Cardiac muscle cell (in vitro differentiated cells and primary cell): ENCODE data around the gene UFC1. TPM values are rescaled to one million over a fixed set of nuclear protein-coding genes. Genes with fewer than 3 reads are reported as not detected.

ENCODE experiments used
- DNase-seq, 2 donors: peaks; one replicate each; pipeline versions ENCODE4 v3.0.0 to v3.0.0-alpha.2; 2010 to 2017; ENCODE audit warnings: low read depth in 1 of 2, low spot score in 1 of 2
- H3K27ac ChIP-seq: fragments of 200-600 bp; sonication (generic); 2 replicates; pipeline ENCODE4 v1.5.1; 2016
- H3K27me3 ChIP-seq: fragments of 200-600 bp; sonication (generic); 2 replicates; pipeline ENCODE4 v1.6.0; 2016; ENCODE audit warnings: control low read depth
- H3K36me3 ChIP-seq: fragments of 200-600 bp; sonication (generic); 2 replicates; pipeline ENCODE4 v1.5.1; 2016; ENCODE audit warnings: control low read depth
- H3K4me1 ChIP-seq: fragments of 200-600 bp; sonication (generic); 2 replicates; pipeline ENCODE4 v1.8.1; 2017; ENCODE audit warnings: low read depth, mild to moderate bottlenecking, mixed run types
- H3K4me3 ChIP-seq: fragments of 200-600 bp; sonication (generic); 2 replicates; pipeline ENCODE4 v1.5.1; 2016; ENCODE audit warnings: mild to moderate bottlenecking
- H3K9me3 ChIP-seq: fragments of 200-600 bp; sonication (generic); 2 replicates; pipeline ENCODE4 v1.5.1; 2017; ENCODE audit warnings: low read depth, mild to moderate bottlenecking, control low read depth
- polyA plus RNA-seq: library from polyadenylated mRNA; unstranded; fragments of >200 nt; fragmentation: Nextera tagmentation; extraction: Ambion mirVana; gene quantifications from 2 replicates; pipeline ENCODE4 v1.2.1, GENCODE V29; 2016
- total RNA-seq: library from RNA; depleted of rRNA; stranded (reverse); fragments of >200 nt; gene quantifications from 2 replicates; pipeline ENCODE4 v1.2.3, GENCODE V29; 2016
- TF ChIP-seq, protein P1 (sequence below): IDR thresholded peaks from 2 replicates; pipeline ENCODE4 v1.5.1; 2012; ENCODE audit warnings: low read depth, mild to moderate bottlenecking, low read length

UFC1 gene
- total and polyA plus RNA-seq, 2 experiments from 2014 or later: 51.2 to 122 TPM

DNA sequence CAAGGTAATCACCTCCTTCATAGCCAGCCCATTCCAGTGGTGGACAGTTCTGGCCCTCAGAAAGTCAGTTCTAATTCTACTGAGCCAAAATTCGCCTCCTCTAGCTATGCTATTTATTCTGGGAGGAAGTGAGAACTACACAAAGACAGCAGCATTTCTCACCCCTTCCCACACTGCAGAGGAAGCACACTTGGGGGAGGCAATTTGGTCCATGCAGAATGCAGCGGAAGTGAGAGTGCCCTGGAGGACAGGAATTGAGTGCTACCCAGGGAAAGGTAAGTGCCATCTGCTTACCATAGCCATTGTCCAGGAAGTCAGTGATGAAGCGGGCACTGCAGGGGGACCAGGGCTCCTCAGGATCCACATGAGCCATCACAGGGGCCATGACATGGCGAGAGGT, 41.4 kb downstream of the UFC1 start:
- Histone ChIP-seq H3K9me3 (no peaks in the 10 kb centered on the region), H3K4me3 (no peak overlapping the region), H3K36me3 (no peaks in the 10 kb centered on the region), H3K4me1 (peaks cover 19% of the 10 kb centered on the region), H3K27ac (no peak overlapping the region), H3K27me3 (no peaks in the 10 kb centered on the region)
- no peak for DNase-seq
- TF ChIP-seq, protein P1, sequence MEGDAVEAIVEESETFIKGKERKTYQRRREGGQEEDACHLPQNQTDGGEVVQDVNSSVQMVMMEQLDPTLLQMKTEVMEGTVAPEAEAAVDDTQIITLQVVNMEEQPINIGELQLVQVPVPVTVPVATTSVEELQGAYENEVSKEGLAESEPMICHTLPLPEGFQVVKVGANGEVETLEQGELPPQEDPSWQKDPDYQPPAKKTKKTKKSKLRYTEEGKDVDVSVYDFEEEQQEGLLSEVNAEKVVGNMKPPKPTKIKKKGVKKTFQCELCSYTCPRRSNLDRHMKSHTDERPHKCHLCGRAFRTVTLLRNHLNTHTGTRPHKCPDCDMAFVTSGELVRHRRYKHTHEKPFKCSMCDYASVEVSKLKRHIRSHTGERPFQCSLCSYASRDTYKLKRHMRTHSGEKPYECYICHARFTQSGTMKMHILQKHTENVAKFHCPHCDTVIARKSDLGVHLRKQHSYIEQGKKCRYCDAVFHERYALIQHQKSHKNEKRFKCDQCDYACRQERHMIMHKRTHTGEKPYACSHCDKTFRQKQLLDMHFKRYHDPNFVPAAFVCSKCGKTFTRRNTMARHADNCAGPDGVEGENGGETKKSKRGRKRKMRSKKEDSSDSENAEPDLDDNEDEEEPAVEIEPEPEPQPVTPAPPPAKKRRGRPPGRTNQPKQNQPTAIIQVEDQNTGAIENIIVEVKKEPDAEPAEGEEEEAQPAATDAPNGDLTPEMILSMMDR: no peak

DNA sequence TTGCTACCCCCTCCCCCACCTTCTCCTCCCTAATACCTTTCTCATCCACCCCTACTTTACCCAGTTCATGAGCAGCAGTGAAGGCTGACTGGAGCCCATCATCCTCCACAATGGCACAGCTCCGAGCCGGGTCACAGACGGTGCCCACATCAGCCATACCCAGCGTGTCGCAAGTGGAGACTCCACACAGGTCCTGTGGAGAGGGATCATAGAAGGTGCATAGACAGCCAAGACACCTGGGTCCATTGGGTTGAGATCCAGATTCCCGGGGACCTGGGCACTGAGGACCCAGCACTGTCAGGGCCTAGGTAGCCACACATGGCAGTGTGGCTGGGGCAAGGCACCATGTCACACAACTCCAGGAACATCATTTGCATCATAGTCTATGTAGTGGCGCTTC, 42.3 kb downstream of the UFC1 start:
- H3K27me3 ChIP-seq: no peaks in the 10 kb centered on the region
- no peak overlapping the region for H3K27ac ChIP-seq
- no peak overlapping the region for H3K4me3 ChIP-seq
- no peaks in the 10 kb centered on the region for H3K36me3 ChIP-seq
- H3K9me3 ChIP-seq: no peaks in the 10 kb centered on the region
- H3K4me1 ChIP-seq: peaks cover 19% of the 10 kb centered on the region
- TF ChIP-seq, protein P1: no peak
- DNase-seq: no peak

DNA sequence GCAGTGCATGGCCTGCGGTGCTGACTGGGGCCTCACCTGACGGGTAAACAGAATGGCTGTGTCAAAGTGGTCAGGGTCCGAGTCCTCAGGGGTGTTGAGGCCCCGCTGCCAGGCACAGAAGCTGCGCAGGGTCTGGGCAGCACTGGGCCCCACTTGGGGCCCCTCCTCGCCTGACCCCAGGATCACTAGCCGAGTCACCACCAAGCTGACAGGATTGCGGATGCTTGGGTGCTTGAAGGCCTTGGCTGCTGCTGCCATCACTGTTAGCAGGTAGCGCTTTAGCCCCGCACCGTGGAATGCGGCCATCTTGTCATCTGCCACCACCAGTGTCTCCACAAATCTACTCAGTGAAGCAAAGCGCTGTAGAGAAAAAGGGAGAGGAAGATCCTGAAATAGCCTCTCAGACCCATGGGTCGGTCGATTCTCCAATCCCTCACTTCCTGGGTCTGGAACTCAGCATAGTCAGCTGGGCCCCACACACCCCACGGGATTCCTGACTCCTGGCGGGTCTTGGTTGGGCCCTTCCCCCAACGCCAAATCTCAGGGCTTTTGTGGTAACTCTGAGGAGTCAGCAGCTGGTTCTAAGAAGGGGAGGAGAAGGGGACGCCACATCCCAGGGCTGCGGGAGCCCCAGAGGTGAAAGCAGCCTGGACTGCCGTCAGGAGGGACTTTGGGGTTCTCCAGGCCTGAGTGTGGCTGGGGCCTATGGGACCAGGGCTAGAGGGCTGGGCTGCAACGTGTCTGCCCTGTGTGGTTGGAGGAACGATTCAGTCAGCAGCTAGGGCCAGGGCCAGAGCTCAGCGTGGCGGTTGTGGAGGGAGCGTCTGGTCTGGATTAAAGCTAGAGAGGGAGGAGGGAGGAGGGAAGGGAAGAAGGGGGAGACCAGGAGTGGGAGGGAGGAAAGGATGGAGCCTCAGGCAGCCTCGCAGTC, 43.0 kb downstream of the UFC1 start:
- TF ChIP-seq, protein P1: no peak
- Histone ChIP-seq H3K36me3 (no peaks in the 10 kb centered on the region), H3K9me3 (no peaks in the 10 kb centered on the region), H3K27me3 (no peaks in the 10 kb centered on the region), H3K4me1 (peaks cover 19% of the 10 kb centered on the region), H3K27ac (no peak overlapping the region), H3K4me3 (no peak overlapping the region)
- DNase-seq: peak in 1 of 2 donors; percentile 91

DNA sequence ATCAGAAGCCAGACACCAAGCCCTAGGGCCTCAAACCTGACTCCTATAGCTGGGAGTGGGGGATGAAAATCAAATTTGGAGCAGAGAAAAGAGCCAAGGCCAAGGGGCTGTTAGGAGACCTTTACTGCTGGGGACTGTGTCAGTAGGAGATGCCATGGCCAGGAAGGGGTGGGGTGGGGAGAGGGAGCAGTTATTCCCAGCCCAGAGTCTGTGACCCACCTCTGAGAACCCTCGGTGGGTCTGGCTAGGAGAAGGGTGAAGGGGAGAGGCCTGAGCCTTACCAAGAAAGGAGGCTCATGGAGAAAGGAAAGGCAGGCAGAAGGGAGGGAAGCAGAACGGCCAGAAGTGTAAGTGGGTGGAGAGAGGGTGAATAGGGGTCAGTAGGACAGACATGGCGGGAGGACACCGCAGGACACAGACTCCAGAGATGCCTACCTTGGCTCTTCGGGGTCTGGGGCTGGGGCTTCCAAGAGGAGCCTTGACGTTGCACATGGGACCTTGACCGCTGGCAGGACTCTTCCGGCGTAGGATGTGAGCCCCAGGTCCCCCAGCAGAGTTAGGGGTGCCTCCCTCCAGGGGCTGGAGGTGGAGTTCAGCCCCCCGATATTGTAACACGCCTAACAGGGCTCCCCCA, 43.9 kb downstream of the UFC1 start:
- DNase-seq: no peak
- TF ChIP-seq, protein P1: no peak
- H3K36me3 ChIP-seq: no peaks in the 10 kb centered on the region
- H3K4me1 ChIP-seq: peaks cover 19% of the 10 kb centered on the region
- H3K9me3 ChIP-seq: no peaks in the 10 kb centered on the region
- H3K27ac ChIP-seq: no peak overlapping the region
- no peak overlapping the region for H3K4me3 ChIP-seq
- H3K27me3 ChIP-seq: no peaks in the 10 kb centered on the region

DNA sequence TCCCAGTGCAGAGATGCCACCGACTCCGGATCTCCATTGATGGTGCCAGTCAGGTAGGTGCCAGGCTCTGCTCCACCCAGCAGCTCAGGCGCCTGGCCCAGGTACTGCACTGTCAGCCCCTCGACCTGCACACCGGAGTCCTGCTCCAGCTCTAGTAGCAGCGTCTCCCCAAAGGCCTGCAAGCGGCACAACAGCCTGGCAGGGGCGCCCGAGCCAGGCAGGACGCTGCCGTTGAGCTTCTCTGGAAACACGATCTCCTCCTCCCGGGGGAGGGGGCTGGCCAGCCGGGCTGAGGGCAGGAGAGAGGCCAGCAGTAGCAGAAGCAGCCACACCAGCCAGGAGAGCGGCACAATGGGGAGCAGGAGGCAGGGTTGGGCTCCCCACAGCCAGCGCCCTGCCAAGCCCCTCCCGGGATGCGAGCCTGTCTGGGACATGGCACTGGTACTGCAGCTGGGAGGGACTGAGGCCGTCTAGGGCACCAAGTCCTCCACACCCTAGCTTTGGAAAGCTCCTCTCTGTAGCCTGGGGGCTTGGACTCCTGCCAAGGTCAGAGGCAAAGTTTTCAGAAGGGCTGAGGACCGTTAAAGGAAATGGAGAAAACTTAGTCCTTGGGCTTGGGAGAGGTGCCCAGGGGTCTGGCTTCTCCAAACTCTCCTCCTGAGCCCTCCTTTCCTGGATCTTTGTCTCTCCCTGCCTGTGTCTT, 44.6 kb downstream of the UFC1 start:
- TF ChIP-seq, protein P1: no peak
- Histone ChIP-seq H3K4me1 (peaks cover 19% of the 10 kb centered on the region), H3K36me3 (no peaks in the 10 kb centered on the region), H3K9me3 (no peaks in the 10 kb centered on the region), H3K4me3 (no peak overlapping the region), H3K27me3 (no peaks in the 10 kb centered on the region), H3K27ac (peak overlapping the region; percentile 16)
- DNase-seq: peak; percentile 57 to 81
